Cardiac fibroblast (primary cell): ENCODE measurements around the gene ATXN10.
"Not testable (repeated sequence)": the region's sequence is repeated elsewhere in the genome, so short reads cannot be mapped to it uniquely, and the experiment has no call there.

Experiments
- DNase-seq, 2 donors: peaks; one replicate each; pipeline versions ENCODE4 v3.0.0 to v3.0.0-alpha.2; 2010; ENCODE audit warnings: low read depth in 2 of 2
- H3K4me3 ChIP-seq, 2 donors: replicated peaks in 1 of 2; 1 replicate in 1 of 2; 2 replicates in 1 of 2; pipeline ENCODE4 v1.5.1; 2011; ENCODE audit warnings: low read depth in 2 of 2, low read length in 2 of 2, mild to moderate bottlenecking in 2 of 2, moderate library complexity in 1 of 2
- TF ChIP-seq, protein P1 (sequence below): IDR thresholded peaks from one replicate; pipeline ENCODE4 v1.5.1; 2011; ENCODE audit warnings: low read depth, mild to moderate bottlenecking, low read length, inconsistent platforms

ATXN10 gene

DNA sequence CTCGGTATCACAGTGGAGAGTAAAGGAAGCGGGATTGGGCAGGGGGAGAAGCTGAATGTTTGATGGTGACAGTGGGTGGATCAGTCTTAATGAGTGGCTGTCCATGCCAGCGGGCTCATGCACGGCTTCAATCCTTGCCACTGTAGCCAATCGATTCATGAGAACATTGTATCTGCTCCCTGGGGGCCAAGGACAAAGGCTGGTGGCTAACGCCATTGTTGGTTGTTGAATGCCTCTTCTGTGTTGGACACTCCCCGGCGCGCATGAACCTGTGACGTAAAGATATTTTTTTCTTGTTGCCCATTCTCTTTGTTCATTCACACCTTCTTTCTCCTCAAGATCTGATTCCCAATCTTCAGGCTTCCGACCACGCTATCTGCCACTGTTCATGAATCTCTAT is 20.9 kb upstream of the ATXN10 start:
- no peak for DNase-seq
- no peak overlapping the region for H3K4me3 ChIP-seq
- TF ChIP-seq, protein P1, sequence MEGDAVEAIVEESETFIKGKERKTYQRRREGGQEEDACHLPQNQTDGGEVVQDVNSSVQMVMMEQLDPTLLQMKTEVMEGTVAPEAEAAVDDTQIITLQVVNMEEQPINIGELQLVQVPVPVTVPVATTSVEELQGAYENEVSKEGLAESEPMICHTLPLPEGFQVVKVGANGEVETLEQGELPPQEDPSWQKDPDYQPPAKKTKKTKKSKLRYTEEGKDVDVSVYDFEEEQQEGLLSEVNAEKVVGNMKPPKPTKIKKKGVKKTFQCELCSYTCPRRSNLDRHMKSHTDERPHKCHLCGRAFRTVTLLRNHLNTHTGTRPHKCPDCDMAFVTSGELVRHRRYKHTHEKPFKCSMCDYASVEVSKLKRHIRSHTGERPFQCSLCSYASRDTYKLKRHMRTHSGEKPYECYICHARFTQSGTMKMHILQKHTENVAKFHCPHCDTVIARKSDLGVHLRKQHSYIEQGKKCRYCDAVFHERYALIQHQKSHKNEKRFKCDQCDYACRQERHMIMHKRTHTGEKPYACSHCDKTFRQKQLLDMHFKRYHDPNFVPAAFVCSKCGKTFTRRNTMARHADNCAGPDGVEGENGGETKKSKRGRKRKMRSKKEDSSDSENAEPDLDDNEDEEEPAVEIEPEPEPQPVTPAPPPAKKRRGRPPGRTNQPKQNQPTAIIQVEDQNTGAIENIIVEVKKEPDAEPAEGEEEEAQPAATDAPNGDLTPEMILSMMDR = no peak

DNA sequence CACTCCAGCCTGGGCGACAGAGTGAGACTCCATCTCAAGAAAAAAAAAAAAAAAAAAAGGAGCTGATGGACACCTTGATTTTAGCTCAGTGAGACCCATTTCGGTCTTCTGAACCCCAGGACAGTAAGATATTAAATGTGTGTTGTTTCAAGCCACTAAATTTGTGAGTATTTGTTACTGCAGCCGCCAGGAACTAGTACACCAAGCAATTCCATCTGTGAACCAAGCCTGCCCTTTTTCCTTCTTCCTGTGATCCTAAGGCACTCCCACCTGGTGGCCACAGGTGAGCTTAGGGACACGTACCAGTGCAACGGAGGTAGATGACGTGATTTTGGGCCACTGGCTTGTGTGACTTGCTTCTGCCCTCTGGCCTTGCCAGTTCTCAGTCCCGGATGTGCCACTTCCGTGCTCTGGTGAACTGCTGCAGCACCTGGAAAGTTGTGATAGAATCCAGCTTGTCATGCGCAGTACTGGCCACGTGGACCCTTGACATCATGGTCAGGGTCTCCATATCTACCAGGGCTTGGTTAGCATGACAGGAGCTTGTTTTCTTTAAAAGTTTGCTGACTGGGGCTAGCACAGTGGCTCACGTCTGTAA is 19.6 kb upstream of the ATXN10 start:
- DNase-seq = no peak
- no peak overlapping the region for H3K4me3 ChIP-seq
- TF ChIP-seq, protein P1 = no peak

DNA sequence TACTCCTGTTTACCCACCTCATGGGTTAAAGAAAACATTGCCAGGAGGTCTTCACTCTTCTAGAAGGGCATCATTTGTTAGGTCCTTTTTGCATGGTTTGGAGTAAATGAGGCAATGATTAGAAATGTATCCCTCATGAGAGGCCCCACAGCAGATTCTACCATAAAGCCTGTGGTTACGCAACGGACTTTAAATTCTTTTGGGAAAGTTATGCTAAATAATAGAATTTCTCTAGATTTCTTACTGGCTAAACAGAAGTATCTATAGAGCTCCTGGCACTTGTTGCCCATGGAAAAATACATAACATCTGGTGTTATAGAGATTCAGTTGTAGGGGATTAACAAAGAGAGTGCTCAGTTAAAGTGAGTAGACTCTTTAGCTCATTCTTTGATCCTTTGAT is 15.1 kb upstream of the ATXN10 start:
- DNase-seq = no peak
- TF ChIP-seq, protein P1 = no peak
- no peak overlapping the region for H3K4me3 ChIP-seq

DNA sequence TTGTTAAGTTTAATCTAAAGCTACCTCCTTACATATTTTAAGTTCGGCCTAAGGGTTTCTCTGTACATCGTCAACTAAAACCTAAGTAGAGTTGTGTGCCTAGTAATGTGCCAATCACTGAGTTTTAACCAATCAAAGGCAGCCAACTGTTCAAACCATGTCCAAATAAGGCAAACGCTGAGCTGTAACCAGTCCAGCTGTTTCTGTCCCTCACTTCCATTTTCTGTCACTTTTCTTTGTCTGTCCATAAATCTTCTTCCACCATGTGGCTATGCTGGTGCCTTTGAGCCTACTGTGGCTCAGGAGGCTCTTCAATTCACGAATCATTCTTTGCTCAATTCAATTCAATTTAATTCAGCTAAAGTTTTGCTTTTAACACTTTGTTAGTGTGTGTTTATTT is 13.9 kb upstream of the ATXN10 start:
- DNase-seq = no peak
- H3K4me3 ChIP-seq = no peak overlapping the region
- TF ChIP-seq, protein P1 = no peak

DNA sequence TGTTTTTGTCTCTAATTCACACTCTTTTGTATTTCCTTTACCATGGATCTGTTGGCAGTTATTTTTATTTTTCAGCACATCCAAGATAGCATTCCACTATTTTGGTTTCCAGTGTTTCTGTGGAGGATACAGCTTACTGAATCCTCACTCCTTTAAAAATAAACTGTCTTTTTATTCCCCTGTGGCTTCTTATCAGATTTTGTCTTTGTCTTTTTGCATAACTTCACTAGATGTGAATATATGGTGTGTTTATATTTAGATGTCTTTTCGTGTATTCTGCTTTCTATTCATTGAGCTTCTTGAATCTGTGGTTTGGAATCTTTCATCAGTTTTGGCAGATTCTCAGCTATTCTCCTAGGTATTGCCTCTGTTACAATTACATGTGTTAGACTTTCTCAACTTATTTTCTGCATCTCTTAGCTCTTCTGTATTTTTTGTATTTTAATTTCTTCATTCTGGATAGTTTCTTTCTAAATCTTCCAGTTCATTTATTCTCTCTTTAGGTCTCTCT is 7.4 kb upstream of the ATXN10 start:
- DNase-seq = no peak
- TF ChIP-seq, protein P1 = no peak
- no peak overlapping the region for H3K4me3 ChIP-seq

DNA sequence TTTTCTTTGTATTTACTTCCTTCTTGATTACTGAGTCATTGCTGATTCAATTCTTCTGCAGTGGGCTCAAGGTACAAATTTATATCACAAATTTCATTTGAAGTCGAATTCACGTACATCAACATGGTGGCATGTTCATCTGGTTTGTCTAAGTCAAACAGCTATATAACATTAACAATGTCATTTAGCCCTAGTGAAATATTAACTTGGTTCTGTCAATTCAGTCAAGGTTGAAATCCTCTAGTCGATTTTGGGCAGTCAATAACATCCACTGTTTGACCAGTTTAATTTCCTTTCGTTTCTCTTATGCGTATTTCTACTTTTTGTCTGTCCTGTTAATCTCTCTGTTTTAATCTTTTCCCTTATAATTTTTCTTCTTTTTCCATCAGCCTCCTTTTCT is 4.1 kb upstream of the ATXN10 start:
- DNase-seq = no peak
- no peak overlapping the region for H3K4me3 ChIP-seq
- TF ChIP-seq, protein P1 = no peak

DNA sequence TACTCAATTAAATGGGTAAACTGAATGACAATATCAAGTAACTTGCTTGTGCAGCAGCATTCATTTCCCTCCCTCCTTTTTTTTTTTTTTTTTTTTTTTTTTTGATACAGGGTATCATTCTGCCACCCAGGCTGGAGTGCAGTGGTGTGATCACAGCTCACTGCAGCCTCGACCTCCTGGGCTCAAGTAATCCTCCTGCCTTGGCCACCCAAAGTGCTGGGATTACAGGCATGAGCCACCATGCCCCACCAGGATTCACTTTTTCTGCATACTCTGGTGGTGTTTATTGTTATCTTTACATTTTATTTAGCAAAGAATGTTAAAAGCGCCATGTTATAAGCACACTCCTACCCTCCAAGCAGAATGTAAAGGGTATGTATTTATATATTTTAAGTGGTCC is 1.3 kb upstream of the ATXN10 start:
- not testable (repeated sequence) for H3K4me3 ChIP-seq, DNase-seq
